GM21576 (cell line): ENCODE measurements around the gene USP50.
"Not testable (repeated sequence)": the region's sequence is repeated elsewhere in the genome, so short reads cannot be mapped to it uniquely, and the experiment has no call there.

Experiments
- ATAC-seq: cut with Tn5 transposase; IDR thresholded peaks from one replicate; pipeline ENCODE4 v1.9.1; 2021; ENCODE audit warnings: mild to moderate bottlenecking, moderate library complexity; ENCODE audit not compliant: unreplicated experiment

Gene USP50

DNA sequence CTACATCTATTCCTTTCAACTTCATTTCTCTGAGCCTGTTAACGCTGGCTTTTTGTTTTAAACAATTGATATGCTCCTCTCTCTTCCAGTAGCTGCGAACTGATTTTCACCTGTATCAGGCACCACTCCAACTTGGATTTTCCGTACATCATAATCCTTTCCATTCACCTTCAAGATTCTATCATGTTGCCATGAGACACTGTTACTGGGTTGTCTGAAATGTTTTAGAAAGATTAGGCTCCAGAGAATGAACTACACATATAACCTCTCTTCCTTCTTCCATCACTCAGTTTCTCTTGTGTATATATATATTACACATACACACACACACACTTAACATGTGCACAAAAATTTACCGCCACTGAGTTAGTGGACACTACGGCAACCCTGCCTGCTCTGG is at the start of gene USP50:
USP50 (minus strand) TSS at position 101 of the 400 bp plus-strand sequence. CDS start 141 bp downstream, outside the sequence.
- ATAC-seq, result no peak

- ATAC-seq, result no peak
These were observed 47.8 kb upstream of the USP50 start for GRCh38 chr15:50594311-50594710.

- no peak for ATAC-seq
These were observed 47.3 kb upstream of the USP50 start for GRCh38 chr15:50593761-50594160.

DNA sequence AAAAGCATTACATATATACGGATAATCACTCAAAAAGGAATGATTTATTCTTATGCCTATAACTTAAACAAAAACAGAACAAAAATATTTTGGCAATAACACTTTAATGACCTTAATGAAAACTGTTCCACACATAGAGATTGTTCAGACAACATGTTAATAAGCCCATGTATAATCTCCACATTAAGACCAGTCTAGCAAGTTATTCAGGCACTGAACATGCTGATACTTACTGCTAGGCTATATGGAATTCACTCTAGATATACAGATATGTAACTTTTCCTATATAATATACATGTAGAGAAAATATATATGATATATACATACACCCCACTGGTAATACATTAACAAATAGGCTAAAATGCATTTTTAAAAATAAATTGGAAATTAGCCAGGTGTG is 43.8 kb upstream of the USP50 start:
- no peak for ATAC-seq

- no peak for ATAC-seq
These were observed 31.0 kb upstream of the USP50 start for GRCh38 chr15:50577492-50577891.

- no peak for ATAC-seq
These were observed 29.7 kb upstream of the USP50 start for GRCh38 chr15:50576166-50576565.

GRCh38 chr15:50573842-50574241 is 27.4 kb upstream of the USP50 start:
- not testable (repeated sequence) for ATAC-seq

DNA sequence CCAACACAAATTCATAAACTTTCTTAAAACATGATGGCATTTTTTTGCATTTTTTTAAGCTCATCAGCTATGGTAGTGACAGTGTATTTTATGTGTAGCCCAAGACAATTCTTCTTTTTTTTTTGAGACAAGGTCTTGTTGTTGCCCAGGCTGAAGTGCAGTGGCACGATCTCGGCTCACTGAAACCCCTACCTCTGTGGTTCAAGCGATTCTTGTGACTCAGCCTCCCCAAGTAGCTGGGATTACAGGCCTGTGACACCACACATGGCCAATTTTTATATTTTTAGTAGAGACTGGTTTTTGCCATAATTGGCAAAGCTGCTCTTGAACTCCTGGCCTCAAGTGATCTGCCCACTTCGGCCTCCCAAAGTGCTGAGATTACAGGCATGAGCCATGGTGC is 17.3 kb upstream of the USP50 start:
- ATAC-seq, result no peak

DNA sequence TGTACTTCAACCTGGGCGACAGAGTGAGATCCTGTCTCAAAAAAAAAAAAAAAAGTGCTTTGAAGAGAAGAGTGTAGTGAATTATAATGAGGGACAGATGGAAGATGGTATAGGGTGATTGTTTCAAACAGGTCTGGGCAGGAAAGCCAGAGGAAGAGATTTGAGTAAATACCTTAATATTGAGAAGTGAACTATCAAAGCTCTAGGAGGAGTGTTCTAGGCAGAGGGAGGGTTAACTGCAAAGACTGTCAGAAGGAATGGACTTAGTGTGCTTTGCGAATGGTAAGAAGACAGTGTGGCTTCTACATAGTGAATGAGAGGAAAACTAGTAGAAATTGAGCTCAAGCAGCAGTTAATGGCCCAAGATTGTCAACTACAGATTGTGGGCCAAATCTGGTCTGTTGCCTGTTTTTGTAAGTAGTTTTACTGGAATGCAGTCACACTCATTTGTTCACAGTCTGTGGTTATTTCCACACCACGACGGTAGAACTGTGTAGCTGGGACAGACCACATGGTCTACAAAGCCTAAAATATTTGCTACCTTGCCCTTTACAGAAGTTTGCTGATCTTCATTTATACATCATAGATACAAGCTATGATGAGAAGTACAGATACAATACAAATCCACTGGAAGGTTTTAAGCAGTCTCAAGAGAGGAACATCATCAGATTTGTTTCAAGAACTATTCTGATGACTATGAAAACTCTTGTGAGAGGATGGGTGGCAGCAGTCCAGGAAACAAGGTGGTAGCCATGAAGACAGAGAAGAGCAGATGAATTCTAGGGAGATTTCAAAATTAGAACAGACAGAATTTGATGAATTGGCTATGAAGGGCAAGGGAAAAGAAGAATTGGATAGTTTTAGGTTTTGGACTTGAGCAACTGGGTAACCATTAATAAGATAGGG is 16.5 kb upstream of the USP50 start:
- ATAC-seq, result no peak

DNA sequence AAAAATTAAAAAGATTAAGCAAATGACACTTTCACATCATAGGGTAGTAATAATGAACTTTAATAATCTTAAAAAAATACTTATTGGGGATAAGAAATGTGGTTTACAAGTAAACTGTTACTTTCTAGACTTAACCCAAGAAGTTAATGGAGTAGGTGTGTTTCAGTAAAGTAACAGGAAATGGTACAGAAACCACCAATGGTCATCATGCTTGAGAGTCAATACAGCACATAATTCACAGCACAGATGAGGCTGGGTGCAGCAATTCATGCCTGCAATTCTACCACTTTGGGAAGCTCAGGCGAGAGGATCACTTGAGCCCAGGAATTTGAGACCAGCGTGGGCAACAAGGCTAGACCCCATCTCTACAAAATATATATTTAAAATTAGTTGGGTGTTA is 11.5 kb upstream of the USP50 start:
- no peak for ATAC-seq

DNA sequence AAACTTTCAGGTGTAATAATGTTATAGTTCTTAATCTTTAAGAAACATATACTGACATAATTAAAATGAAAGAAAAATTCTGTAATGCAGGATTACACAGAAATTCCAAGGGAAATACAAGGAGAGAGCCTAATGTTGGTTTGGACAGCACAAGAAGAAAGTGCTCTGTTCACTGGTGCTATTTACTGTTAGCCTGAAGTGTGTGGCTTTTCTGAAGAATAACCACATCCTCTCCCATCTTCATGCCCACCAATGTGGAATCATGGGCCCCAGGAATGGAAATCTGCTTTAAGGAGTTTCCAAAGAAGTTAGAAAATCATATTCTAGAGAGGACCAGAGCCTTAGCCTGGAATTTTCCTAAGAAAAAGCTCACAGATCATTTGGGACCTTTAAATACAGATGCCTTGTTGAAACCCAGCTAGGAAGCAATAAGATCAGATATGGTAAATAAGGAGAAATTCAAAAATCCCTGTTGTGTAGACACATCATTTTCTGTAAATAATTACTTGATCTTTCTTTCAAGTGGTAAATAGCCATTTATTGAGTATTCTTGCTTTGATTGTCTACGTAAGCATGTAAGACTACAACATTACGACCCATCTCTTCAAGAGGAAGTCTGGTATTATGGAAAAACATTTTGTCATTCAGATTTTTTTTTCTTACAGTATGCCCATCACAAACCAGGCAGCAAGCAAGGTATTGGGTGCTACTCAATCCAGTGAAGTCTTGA is 10.3 kb upstream of the USP50 start:
- ATAC-seq, result no peak

- no peak for ATAC-seq
These were observed 5.8 kb upstream of the USP50 start for GRCh38 chr15:50552238-50552637.

GRCh38 chr15:50549326-50549725 is 2.9 kb upstream of the USP50 start:
- ATAC-seq, result no peak

DNA sequence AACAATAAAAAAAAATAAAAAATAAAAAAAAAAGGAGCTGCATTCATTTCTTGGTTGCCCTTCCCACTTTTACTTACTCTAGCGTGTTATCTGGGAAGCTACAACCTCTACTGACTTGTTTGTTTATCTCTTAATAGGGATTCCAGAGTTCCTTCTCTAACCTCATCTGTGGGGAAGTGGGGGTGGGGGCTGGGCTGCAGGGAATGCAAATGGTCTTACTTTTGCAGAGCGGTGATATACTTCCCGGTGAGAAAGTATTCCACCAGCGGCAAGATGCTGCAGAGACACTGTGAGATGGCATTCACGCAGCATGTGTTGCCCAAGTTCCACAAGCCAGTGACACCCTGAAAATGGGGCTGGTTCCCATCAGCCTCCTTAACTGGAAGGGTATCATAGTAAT is 2.1 kb downstream of the USP50 start:
- no peak for ATAC-seq

DNA sequence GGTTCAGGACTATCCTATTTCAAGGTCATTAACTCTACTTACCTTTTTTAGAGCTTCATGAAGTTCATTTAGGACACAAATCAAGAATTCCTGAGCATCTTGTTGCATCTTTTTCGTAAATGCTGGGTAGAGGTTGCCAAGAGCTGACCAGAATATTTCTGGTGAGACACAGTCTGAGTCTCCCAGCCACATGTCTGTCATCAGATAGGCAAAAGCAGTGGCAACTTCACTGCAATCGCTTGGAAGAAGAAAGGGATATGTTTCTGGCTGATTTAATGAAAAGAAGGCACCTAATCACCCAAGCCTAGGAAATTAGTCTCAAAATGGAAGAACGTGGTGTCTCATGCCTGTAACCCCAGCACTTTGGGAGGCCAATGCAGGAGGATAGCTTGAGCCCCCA is 2.9 kb downstream of the USP50 start:
- no peak for ATAC-seq

DNA sequence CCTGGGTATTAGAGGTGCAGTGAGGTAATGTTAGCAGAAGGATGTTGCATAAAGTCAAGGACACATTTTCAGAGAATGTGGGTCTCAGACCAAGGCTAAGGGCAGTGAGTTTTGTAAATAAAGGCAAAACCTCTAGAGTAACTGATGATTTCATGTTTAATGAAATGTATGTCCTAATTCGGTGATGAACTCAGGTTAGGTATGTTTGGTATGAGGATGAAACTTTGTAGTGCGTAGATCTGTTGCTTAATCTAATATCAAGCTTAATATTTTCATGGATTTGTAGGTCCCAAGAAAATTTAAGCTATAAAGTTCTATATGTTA is 3.6 kb downstream of the USP50 start:
- ATAC-seq, result no peak

DNA sequence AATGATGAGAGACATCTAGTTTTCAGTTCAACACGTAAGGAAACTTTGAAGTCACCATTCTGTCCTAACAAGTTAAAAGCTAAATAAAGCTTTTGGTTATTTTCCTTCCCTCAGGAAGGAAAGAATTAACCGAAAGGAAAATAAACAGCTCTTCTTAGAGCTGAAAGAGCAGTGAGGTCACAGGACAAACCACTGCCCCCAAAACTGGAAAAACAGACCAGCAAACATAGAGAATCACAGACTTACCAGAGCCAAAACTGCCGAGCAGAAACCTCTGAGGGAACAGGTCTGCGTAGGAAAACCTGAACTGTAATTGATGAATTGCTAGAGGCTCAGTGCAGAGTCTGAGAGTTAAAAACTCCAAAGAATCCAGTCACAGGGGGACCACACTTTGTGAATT is 14.7 kb downstream of the USP50 start:
- no peak for ATAC-seq

GRCh38 chr15:50531163-50531562 is 15.3 kb downstream of the USP50 start:
- ATAC-seq, result no peak

DNA sequence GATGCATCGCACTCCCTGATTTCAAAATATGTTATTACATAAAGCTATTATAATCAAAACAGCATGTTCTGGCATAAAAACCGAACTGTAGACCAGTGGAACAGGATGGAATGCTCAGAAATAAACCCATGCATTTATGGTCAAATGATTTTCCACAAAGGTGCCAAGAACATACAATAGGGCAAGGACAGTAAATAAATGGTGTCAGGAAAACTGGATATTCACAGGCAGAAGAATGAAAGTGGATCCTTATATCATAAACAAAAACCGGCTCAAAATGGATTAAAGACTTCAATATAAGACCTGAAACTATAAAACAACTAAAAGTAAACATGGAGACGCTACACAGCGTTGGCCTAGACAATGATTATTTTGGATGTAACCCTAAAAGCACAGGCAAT is 22.6 kb downstream of the USP50 start:
- ATAC-seq, result no peak

DNA sequence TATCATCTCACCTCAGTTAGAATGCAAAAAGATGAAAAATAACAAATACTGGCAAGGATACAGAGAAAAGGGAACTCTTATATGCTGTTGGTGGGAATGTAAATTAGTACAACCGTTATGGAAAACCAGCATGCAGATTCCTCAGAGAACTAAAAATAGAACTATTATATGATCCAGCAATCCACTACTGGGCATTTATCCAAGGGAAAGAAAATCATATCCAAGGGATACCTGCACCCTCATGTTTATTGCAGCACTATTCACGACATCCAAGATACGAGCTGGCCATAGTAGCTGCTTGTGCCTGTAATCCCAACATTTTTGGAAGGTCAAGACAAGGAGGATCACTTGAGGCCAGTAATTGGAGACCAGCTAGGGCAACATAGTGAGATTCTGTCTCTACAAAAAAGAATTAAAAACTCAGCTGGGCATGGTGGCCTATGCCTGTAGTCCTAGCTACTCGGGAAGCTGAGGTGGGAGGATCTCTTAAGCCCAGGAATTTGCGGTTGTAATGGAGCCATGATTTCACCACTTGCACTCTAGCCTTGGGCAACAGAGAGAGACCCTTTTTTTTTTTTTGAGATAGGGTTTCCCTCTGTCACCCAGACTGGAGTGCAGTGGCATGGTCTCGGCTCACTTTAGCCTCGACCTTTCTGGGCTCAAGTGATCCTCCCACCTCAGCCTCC is 26.6 kb downstream of the USP50 start:
- no peak for ATAC-seq

- no peak for ATAC-seq
These were observed 33.5 kb downstream of the USP50 start for GRCh38 chr15:50513001-50513400.

DNA sequence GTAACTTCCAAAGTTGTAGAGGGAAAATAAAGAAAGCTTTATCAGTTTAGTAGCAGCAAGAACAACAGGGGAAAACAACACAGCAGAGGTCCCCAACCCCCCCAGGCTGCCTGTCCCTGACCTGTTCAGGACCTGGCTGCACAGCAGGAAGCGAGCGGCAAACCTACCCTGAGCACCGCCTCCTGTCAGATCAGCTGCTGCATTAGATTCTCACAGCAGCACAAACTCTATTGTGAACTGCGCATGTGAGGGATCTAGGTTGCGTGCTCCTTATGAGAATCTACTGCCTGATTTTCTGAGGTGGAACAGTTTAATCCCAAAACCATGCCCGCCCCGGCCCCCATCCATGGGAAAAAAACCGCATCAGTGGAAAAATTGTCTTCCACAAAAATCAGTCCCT is 40.3 kb downstream of the USP50 start:
- no peak for ATAC-seq
